ENCODE results near the gene EXOC6B. TPM values are rescaled to one million over a fixed set of nuclear protein-coding genes. Genes with fewer than 3 reads are reported as not detected.

EXOC6B gene
- total RNA-seq, 1 donor, result 40.2 TPM

DNA sequence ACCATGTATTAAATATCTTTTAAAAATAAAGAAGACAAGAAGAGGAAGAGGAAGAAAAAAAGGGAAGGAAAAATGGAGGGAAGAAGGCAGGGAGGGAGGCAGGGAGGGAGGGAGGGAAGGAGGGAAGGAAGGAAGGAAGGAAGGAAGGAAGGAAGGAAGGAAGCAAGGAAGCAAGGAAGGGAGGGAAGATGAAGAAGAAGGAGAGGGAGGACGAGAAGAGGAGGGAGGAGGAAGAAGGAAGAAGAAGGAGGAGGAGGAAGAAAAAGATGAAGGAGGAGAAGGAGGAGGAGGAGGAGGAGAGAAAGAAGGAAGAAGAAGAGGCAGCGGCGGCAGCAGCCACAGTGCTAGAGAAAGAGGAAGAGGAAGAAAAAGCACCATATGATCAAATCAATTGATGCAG is 189.6 kb downstream of the EXOC6B start:
- no peak overlapping the region for H3K4me3 ChIP-seq (ENCODE audit: low read depth, low read length)
- no peak for DNase-seq (ENCODE audit: low read depth)
- TF ChIP-seq, protein P1, sequence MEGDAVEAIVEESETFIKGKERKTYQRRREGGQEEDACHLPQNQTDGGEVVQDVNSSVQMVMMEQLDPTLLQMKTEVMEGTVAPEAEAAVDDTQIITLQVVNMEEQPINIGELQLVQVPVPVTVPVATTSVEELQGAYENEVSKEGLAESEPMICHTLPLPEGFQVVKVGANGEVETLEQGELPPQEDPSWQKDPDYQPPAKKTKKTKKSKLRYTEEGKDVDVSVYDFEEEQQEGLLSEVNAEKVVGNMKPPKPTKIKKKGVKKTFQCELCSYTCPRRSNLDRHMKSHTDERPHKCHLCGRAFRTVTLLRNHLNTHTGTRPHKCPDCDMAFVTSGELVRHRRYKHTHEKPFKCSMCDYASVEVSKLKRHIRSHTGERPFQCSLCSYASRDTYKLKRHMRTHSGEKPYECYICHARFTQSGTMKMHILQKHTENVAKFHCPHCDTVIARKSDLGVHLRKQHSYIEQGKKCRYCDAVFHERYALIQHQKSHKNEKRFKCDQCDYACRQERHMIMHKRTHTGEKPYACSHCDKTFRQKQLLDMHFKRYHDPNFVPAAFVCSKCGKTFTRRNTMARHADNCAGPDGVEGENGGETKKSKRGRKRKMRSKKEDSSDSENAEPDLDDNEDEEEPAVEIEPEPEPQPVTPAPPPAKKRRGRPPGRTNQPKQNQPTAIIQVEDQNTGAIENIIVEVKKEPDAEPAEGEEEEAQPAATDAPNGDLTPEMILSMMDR (IDR thresholded peaks at IDR 0.05; ENCODE audit: insufficient read depth, low read depth, low read length), result no peak

DNA sequence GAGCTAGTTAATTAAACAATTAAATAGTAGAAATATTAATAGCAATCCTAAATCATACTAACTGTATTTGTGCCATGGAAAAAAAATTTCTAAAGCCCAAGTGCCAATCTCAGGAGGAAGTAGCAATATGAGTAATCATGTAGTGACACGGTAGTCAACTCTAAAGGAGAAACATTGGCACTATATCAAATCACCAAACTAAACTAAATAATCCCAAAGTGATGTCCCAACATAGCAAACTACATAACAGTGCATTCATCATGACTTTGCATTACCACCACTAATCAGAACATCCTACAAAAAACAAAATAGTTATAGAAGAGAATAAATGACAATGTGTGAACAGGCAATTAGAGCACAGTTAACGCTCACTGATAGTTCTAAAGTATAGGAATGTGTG is 195.1 kb downstream of the EXOC6B start:
- DNase-seq (ENCODE audit: low read depth), result peak; percentile 37
- no peak overlapping the region for H3K4me3 ChIP-seq (ENCODE audit: low read depth, low read length)
- TF ChIP-seq, protein P1 (IDR thresholded peaks at IDR 0.05; ENCODE audit: insufficient read depth, low read depth, low read length), result no peak

DNA sequence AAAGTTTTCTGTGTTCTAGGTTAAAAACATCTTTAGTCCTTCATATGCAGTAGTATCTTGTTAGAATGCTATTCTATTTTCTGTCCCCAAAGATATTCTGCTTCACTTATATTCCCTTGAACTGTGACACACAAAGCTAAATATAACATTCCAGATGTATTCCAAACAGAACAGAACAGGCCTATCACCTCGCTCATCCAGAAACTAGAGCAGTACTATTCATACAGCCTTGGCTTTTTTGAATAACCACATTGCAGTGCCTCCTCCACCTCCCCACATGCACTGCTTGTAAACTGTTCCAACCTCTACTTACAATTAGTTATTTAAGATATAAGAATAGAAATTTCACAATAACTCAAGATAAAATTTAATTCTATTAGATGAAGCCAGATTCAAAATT is 196.8 kb downstream of the EXOC6B start:
- no peak overlapping the region for H3K4me3 ChIP-seq (ENCODE audit: low read depth, low read length)
- peak; percentile 16 for DNase-seq (ENCODE audit: low read depth)
- TF ChIP-seq, protein P1 (IDR thresholded peaks at IDR 0.05; ENCODE audit: insufficient read depth, low read depth, low read length), result no peak

DNA sequence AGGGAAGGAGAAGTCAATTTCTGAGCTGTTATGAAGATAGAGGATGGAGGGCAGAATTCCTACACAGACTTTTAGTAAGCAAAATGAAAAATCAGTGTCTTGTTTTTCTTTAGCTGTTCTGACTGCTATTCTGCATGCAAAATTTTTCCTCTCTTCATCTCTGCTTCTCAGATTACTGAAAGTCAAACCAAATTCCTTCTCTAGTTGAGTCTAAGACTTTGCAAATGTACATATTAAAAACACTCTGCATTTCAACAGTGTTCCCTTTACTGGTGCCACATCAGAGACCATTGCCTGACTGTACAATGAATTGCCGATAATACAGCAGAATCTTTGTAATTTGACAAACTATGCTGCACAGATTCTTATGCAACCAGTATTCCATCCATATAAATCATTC is 198.8 kb downstream of the EXOC6B start:
- TF ChIP-seq, protein P1 (IDR thresholded peaks at IDR 0.05; ENCODE audit: insufficient read depth, low read depth, low read length), result no peak
- H3K4me3 ChIP-seq (ENCODE audit: low read depth, low read length), result no peak overlapping the region
- DNase-seq (ENCODE audit: low read depth), result no peak

DNA sequence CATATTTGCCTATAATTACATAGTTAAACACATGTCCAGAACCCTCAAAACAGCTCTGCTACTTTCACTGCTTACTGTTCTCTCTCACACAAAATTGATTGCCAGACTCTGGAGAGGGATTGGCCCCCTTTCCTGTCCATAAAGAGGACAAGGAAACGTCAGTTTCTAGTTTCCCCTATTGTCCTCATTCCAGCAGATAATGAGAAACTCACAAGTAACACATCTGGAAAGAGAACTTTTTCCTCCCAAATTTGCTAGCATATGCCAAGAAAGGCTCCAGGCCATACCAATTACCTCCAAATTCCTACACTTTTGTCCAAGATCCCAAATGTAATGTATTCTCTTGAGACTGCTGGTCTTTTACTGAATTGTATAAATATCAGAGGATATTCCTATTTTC is 200.5 kb downstream of the EXOC6B start:
- no peak for DNase-seq (ENCODE audit: low read depth)
- TF ChIP-seq, protein P1 (IDR thresholded peaks at IDR 0.05; ENCODE audit: insufficient read depth, low read depth, low read length), result no peak

DNA sequence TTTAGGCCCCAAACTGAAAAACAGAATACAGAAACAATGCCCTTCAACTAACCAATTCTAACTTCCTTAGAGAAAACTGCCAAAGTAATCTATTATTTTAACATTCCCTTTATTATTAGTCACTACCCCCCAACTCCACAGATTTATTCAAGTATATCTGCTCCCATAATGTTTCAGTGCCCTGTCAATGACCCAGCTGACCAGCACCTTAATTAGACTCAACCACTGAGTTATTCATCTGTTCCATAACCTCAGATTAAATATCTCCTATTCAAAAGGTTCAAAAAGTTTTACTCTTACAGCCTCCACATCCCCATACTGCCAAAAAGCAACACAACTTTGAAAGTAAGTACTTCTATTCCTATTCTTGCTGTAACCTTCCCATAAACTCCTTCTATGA is 202.4 kb downstream of the EXOC6B start:
- no peak overlapping the region for H3K4me3 ChIP-seq (ENCODE audit: low read depth, low read length)
- no peak for DNase-seq (ENCODE audit: low read depth)
- TF ChIP-seq, protein P1 (IDR thresholded peaks at IDR 0.05; ENCODE audit: insufficient read depth, low read depth, low read length), result no peak

More for the DNA sequence above, 200.5 kb downstream of the EXOC6B start:
- H3K4me3 ChIP-seq (ENCODE audit: low read depth, low read length), result no peak overlapping the region

DNA sequence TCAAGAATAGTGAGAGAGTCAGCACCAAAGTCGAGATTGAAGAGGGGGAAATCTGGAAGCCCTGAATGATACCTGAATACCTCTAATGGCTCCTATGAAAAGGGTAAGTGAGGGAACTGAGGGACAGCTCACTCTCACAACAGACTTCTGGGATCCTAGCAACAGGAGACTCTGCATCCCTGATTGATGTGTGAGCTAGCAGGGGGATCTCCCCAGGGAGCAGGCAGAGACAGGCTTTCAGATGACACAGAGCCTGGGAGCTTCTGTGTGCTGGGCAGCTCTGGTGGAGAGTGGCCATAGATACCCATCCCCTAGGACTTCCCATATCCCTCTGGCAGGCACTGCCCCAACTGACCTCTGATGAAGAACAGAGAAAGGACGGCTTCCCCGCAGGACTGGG is 206.2 kb downstream of the EXOC6B start:
- no peak for DNase-seq (ENCODE audit: low read depth)
- no peak overlapping the region for H3K4me3 ChIP-seq (ENCODE audit: low read depth, low read length)
- TF ChIP-seq, protein P1 (IDR thresholded peaks at IDR 0.05; ENCODE audit: insufficient read depth, low read depth, low read length), result no peak
